Astrocyte (in vitro differentiated cells and primary cell): Measurements from ENCODE around the gene PRKAG2.

Experiments used
- EZH2 ChIP-seq: IDR thresholded peaks from 2 replicates; pipeline ENCODE4 v1.6.1; 2012; ENCODE audit warnings: mild to moderate bottlenecking, low read length, inconsistent platforms; ENCODE audit not compliant: insufficient read depth
- TF ChIP-seq, protein P1 (sequence below): IDR thresholded peaks from 2 replicates; pipeline ENCODE4 v1.5.1; 2011; ENCODE audit warnings: low read depth, mild to moderate bottlenecking, inconsistent platforms, low read length, moderate library complexity; ENCODE audit not compliant: insufficient read depth

DNA sequence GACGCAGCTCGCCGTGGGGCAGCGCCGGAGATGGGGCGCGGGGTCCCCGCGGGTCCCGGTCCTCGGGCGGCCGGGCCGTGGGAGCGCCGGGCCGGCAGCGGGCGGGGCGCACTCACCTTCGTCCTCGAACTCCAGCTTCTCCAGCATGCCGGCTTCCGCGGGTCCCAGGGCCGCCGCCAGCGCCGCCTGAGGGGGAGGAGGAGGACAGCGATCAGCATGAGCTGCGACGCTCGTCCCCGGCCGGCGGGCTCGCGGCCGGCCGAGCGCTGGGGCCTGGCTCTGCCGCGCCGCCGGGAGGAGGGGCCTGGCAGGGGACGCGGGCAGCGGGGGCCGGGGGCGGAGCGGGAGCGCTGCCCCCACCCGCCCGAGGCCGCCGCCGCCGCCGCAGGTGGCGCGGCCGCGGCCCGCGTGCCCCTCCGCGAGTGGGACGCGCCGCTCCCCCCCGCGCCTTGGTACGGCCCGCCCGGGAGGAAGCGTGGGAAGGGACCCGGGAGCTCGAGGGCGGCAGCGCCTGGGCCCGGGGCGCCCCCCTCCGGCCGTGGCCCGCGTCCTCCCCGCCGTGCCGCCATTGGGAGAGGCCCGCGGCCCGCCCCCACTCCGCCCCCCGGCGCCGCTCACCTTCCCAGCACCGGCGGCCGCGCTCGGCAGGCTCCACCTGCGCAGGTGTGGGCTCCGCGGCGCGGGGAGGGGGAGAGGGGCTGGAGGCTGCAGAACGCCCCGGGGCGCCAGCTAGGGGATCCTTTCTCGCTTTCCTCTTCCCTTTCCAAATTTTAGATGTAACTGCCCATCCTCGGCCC is 244.8 kb downstream of the PRKAG2 start:
- no peak for TF ChIP-seq EZH2
- TF ChIP-seq, protein P1, sequence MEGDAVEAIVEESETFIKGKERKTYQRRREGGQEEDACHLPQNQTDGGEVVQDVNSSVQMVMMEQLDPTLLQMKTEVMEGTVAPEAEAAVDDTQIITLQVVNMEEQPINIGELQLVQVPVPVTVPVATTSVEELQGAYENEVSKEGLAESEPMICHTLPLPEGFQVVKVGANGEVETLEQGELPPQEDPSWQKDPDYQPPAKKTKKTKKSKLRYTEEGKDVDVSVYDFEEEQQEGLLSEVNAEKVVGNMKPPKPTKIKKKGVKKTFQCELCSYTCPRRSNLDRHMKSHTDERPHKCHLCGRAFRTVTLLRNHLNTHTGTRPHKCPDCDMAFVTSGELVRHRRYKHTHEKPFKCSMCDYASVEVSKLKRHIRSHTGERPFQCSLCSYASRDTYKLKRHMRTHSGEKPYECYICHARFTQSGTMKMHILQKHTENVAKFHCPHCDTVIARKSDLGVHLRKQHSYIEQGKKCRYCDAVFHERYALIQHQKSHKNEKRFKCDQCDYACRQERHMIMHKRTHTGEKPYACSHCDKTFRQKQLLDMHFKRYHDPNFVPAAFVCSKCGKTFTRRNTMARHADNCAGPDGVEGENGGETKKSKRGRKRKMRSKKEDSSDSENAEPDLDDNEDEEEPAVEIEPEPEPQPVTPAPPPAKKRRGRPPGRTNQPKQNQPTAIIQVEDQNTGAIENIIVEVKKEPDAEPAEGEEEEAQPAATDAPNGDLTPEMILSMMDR, result no peak
